ENCODE results near the gene PXMP4.
A peak's percentile ranks its signal among the peaks of the same experiment; 100 is the strongest.

Gene PXMP4

GRCh38 chr20:33668466-33669155 is 51.5 kb downstream of the PXMP4 start:
- DNase-seq (ENCODE audit: low spot score) = no peak

DNA sequence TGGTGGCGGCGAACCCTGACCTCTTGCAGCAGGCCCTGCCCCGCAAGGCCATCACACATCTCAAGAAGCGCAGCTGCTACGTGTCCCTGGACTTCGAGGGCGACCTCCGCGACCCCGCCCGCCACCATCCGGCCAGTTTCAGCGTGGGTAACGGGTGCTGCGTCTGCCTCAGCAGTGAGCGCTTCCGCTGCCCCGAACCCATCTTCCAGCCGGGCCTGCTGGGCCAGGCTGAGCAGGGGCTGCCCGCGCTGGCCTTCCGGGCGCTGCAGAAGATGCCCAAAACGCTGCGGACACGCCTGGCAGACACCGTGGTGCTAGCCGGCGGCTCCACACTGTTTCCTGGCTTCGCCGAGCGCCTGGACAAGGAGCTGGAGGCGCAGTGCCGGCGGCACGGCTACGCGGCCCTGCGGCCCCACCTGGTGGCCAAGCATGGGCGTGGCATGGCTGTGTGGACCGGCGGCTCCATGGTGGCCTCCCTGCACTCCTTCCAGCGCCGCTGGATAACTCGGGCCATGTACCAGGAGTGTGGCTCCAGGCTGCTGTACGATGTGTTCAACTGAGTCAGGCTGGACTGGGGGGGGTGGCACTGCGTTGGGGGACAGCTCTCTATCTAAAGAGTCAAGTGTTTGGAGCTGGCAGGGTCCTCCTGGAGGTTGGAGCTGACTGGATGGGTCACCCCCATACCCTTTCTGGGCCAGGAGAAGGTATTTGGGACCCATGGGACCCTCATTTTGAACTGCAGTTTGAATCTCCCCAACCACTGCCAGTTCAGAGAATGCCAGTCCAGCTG is 52.2 kb downstream of the PXMP4 start:
- peak; percentile 84 for DNase-seq (ENCODE audit: low spot score)

DNA sequence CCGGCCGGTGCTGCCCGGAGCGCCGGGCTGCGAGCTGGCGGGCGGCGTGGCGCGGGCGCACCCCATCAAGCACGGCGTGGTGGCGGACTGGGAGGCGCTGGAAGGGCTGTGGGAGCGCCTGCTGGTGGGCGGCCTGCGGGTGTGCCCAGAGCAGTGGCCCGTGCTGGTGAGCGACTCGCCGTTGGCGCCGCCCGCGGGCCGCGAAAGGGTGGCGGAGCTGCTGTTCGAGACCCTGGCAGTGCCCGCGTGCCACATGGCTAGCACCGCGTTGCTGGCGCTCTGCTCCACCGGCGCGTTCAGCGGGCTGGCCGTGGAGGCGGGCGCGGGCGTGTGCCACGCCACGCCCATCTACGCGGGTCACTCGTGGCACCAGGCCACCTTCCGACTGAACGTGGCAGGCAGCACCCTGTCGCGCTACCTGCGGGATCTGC is 52.9 kb downstream of the PXMP4 start:
- peak; percentile 62 for DNase-seq (ENCODE audit: low spot score)

GRCh38 chr20:33666293-33667244 is 53.5 kb downstream of the PXMP4 start, which contains the start of gene ACTL10:
Gene ACTL10, plus strand, starts transcription at chr20:33666943. Its CDS starts 555 bp downstream, at chr20:33667498.
- DNase-seq (ENCODE audit: low spot score) = peak; percentile 99

DNA sequence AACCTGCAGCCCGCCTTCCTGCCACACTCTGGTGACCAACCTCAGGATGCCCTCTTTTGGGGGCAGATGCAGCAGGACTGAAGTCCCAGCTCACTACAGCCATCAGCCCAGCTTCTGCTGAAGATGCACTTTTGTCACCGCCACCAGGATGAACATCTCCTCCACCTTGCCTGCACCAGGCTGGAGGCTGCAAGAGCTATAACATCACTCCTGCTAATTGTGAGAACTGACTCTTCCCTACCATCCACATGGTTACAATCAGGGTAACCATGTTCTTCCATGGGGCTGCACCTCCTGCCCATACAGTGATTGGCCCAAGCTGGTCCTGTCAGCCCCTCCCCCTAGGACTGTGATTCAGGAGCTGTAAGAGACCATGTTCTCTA is 55.4 kb downstream of the PXMP4 start:
- DNase-seq (ENCODE audit: low spot score) = no peak

- no peak for DNase-seq (ENCODE audit: low spot score)
Measured at GRCh38 chr20:33664085-33664761, 55.9 kb downstream of the PXMP4 start.

DNA sequence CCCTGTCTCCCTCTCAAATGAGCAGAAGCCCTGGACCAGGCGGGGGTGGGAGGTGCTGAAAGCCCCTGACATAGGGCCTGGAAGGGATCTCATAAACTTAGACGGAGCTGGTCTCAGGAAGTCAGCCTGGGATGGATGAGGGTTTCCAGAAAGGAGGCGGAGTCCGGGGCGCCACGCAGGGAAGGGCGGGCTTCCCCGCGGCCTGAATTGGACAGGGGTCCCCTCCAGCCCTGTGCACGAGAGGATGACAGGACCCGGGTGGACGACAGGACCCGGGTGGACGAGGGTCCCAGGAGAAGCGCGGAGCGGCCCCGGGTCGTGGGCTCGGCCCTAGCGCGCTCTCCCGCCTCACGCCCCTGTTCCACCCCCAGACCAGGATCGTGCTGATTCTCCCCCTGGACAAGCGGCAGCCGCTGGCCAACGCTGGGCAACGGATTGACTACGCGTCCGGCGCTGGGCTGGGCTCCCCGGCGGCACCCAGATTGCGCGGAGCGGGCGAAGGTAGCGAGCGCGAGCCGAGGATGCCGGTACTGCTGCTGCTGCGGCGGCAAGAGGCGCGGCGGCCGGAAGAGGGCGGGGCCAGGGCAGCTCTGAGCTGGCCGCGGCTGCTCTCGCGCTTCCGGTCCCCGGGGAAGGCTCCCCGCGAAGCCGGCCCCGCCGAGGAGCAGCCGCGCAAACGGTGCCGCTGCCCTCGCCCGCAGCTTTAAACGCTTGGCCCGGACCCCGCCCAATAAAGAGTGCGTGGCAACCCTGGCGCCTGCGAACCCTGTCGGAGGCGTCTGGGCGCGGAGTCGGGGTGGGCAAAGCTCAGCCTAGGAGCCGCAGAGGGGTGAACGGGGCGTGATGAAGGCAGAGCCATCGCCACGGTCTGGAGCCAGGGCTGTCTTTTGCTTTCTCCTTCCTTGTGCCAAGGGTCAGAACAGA is 56.7 kb downstream of the PXMP4 start:
- DNase-seq (ENCODE audit: low spot score) = peak; percentile 80

DNA sequence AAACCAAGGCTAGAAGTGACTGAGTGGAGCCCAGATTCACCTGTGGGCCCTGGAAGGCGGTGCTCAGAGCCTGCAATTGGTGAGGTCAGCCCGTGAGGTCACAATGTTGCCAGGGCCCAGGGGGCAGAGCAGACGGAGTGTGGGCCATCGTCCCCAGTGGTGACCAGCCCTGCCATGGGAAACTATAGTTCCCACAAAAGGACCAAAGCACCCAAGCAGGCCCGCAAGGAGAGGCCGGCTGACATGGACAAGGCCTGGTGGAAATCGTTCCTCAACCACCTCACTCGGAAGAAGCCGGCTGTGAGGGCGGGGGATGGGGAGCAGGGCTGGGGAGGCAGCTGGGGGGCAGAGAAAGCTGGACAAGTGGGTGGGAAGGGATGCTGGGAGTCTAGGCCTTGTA is 57.9 kb downstream of the PXMP4 start, which contains the start of gene C20orf144:
TSS of gene C20orf144 (plus strand) at position 156 of the 400 bp plus-strand sequence. CDS start at position 175, 19 bp downstream.
- DNase-seq (ENCODE audit: low spot score) = no peak

GRCh38 chr20:33660685-33661058 is 59.4 kb downstream of the PXMP4 start:
- no peak for DNase-seq (ENCODE audit: low spot score)

DNA sequence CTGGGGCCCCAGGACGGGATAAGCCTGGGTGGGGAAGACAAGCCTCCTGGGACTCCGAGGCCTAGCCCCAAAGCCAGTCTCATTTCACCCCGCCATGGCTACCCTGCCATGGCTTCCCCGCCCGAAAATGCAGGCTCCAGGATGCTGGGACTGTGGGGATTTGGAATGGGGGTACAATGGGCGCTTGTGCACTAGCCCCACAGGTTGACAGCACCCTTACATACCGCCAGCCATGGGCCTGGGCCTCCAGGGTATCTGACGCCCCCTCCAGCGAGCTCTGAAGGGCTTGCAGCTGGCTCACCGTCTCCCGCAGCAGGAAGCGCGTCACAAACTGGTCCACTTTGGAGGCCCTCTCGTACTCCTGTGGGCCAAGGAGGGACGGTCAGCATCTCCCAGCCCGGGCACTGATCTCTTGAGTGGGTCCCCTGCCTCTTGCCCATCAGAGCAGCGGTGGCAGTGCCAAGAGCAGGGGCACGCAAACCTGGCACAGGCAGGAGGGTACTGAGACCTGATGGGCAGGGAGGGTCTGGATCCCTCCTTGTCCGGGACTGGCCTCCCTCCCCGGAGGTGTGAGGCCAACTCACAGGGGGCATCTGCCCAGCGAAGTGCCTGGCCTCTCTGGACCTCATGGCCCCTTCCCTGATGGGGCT is 60.0 kb downstream of the PXMP4 start:
- DNase-seq (ENCODE audit: low spot score) = no peak

- DNase-seq (ENCODE audit: low spot score) = no peak
Measured at GRCh38 chr20:33659341-33660034, 60.6 kb downstream of the PXMP4 start.

- DNase-seq (ENCODE audit: low spot score) = no peak
Measured at GRCh38 chr20:33658929-33659328, 61.2 kb downstream of the PXMP4 start.

- DNase-seq (ENCODE audit: low spot score) = no peak
Measured at GRCh38 chr20:33658510-33658909, 61.6 kb downstream of the PXMP4 start.

DNA sequence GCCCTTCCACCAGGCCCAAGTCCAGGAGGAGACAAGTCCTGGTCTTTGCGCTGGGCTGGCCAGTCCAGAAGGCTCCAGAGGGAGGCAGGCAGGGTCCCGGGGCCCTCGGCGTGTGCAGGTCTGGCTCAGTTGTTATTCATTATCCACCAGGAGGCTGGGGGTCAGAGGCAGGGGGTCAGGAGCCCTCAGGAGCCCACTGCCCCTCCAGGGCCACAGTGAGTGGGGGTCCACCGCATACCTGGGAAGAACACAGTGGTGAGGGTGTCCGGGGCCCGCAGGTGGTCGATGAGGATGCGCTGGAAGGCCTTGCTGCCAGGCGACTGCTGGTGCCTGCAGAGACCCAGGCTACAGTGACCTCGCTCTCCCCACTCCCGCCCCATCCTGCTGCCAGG is 62.4 kb downstream of the PXMP4 start:
- DNase-seq (ENCODE audit: low spot score) = no peak

DNA sequence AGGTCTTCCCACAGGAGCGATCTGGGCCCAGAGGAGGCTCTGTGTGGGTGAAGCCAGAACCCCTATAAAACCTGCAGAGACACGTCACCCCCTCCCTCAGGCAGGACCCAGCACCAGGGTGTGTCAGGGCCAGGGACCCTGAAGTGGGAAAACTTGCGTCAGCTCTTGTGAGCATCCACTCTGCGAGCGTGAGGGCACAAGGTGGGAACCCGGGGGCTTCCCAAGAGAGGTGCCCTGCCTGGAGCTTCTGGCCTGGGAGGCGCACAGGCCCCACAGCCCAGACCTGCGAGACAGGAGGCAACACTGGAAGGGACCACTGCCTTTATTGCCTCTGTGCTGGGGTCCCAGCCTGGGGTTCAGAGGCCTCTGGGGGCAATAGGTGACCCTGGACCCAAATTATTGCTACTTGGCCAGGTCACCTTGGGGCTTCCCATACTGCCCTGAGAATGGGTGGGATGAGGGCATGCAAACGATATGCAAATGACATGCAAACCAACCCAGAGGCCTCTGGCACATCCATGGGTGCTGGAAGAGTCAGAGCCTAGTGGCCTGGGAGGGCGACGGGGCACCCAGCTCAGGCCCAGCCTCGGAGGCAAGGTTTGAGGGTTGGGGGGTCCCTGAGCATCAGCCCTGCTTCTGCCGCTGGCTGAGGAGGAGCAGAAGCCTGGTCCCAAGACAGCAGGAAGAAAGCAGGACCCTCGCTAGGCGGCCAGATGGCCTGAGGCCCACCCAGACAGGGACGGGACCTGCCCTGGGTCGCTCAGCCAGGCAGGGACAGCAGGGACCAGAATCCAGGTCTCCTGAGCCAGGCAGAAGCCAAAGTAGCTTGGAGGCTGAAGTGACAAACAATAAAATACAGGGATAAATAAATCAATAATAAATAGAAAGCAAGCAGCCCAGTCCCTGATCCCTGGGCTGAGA is 63.1 kb downstream of the PXMP4 start:
- DNase-seq (ENCODE audit: low spot score) = no peak

DNA sequence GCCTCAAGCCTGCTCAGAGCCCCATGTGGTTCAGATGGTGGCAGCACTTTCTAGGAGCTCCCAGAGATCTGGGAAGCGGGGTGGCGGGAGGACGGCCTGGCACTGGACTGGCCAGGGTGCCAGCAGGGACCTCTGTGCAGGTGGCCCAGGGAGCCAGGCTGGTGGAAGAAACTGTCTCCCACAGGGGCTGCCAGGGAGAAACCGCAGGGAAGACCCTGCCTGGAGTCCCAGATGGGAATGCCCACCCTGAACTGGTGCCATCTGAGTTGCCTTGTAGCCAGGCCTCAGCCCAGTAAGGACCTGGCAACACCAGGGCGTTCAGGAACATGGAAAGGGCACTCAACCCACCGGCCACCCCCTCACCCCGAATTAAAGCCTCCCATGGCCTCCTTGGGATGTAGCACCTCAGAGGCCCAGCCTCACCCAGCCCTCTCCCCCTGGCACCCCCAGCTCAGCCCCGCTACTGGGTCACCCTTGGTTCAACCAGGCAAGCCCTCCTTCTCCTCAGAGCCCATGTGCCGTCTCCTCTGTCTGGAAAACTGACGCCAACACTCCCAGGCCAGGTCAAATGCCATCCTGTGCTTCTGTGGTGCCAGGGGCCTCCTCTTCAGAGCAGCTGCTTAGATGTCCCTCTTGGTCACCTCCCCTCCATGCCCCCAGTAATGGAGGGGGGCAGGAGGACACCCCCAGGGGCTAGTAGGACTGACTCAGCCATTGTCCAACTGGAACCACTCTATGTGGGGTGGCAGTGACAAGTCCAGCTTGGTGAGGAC is 63.9 kb downstream of the PXMP4 start:
- DNase-seq (ENCODE audit: low spot score) = no peak

GRCh38 chr20:33655164-33655563 is 64.9 kb downstream of the PXMP4 start:
- DNase-seq (ENCODE audit: low spot score) = no peak

Data from NAMALWA (cell line).